HepG2 (cell line): ENCODE data around the gene MITF.

Experiments
- BHLHE40 ChIP-seq: IDR thresholded peaks from 2 replicates; pipeline ENCODE4 v1.6.1; 2011; ENCODE audit warnings: low read length, improper control_type of control experiment
- ZBTB1 ChIP-seq: sonication (generic); formaldehyde crosslinking; IDR thresholded peaks from 2 replicates; pipeline ENCODE4 v1.4.0; 2020; ENCODE audit warnings: missing genetic modification reagents, borderline replicate concordance
- ZNF605 ChIP-seq: sonication (generic); formaldehyde crosslinking; IDR thresholded peaks from 2 replicates; pipeline ENCODE4 v1.8.0; 2022; ENCODE audit warnings: mild to moderate bottlenecking, missing genetic modification reagents
- TF ChIP-seq, protein P1 (sequence below): sonication (generic); formaldehyde crosslinking; IDR thresholded peaks from 2 replicates; pipeline ENCODE4 v1.5.0; 2020; ENCODE audit warnings: mild to moderate bottlenecking, missing genetic modification reagents, moderate library complexity

DNA sequence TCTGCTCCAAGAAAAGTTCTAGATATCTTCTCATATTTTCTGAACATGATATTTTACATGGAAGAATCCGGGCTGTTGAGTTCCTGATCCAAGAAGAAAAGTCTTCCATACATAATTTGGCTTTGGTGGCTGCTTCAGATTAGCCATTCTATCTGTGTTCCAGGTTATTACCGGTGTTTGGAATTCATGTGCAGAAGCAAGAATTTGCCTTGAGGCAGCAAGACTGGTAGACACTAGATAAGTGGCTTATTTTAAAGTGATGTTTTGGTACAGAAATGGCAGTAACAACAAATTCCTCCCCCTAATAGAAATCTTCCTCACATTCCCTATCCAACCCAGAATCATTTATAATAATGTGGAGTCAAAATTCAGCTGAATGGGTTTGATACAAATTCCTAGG is 29.2 kb downstream of the MITF start:
- TF ChIP-seq, protein P1, sequence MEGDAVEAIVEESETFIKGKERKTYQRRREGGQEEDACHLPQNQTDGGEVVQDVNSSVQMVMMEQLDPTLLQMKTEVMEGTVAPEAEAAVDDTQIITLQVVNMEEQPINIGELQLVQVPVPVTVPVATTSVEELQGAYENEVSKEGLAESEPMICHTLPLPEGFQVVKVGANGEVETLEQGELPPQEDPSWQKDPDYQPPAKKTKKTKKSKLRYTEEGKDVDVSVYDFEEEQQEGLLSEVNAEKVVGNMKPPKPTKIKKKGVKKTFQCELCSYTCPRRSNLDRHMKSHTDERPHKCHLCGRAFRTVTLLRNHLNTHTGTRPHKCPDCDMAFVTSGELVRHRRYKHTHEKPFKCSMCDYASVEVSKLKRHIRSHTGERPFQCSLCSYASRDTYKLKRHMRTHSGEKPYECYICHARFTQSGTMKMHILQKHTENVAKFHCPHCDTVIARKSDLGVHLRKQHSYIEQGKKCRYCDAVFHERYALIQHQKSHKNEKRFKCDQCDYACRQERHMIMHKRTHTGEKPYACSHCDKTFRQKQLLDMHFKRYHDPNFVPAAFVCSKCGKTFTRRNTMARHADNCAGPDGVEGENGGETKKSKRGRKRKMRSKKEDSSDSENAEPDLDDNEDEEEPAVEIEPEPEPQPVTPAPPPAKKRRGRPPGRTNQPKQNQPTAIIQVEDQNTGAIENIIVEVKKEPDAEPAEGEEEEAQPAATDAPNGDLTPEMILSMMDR: no peak
- TF ChIP-seq BHLHE40: no peak
- no peak for TF ChIP-seq ZBTB1 (CRISPR knock-in tag)
- TF ChIP-seq ZNF605 (CRISPR knock-in tag): no peak
